GM18520 (cell line): ENCODE data around the gene SLC6A2.
"Not testable (repeated sequence)": the region's sequence is repeated elsewhere in the genome, so short reads cannot be mapped to it uniquely, and the experiment has no call there.

Experiments used
- ATAC-seq: cut with Tn5 transposase; IDR thresholded peaks from one replicate; pipeline ENCODE4 v1.9.1; 2021; ENCODE audit not compliant: unreplicated experiment

Gene SLC6A2

DNA sequence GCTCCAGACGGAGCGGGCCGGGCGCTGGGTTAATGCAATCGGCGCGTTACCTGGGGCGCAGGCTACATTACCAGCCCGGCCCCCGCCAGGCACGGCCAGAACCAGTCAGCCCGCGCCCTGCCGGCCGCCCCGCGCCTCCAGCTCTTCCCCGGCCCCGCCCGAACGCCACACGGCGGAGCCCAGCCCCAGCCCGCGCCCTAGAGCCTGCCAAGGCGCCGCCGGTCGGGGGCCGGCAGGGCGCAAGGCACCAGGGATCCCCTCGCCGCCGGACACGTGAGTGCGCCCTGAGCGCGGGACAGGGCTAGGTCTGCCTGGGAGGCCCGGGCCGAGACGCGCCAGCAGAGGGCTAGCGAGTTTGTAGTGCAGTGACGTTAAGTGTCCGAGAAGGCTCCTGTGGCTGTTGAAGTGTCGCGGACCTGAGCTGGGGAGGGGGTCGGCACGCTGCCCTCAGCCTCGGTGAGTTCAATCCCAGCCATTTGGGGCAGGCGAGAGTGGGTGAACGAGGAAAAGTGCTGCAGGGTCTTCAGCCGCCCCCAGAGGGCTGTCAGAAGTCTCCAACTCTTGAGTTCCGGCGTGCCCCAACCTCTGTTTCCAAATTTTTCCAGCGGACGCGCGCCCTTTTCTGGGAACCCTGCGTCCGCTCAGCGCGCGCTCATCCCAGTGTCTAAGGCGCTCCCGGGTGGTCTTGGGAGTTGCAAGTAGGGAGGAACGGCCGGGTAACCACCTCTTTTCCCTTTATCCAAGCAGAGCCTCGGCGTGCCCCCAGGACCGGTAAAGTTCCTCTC is at the start of gene SLC6A2:
SLC6A2 (plus strand) TSS at position 92 of the 785 bp plus-strand sequence. CDS start 707 bp downstream, outside the sequence.
- ATAC-seq, result no peak

- no peak for ATAC-seq
These were observed 42.0 kb upstream of the SLC6A2 start for GRCh38 chr16:55613613-55614335.

GRCh38 chr16:55615071-55615470 is 40.7 kb upstream of the SLC6A2 start:
- ATAC-seq, result no peak

- ATAC-seq, result not testable (repeated sequence)
These were observed 40.1 kb upstream of the SLC6A2 start for GRCh38 chr16:55615670-55616069.

- no peak for ATAC-seq
These were observed 34.0 kb upstream of the SLC6A2 start for GRCh38 chr16:55621771-55622170.

- ATAC-seq, result no peak
These were observed 33.5 kb upstream of the SLC6A2 start for GRCh38 chr16:55622272-55622671.

DNA sequence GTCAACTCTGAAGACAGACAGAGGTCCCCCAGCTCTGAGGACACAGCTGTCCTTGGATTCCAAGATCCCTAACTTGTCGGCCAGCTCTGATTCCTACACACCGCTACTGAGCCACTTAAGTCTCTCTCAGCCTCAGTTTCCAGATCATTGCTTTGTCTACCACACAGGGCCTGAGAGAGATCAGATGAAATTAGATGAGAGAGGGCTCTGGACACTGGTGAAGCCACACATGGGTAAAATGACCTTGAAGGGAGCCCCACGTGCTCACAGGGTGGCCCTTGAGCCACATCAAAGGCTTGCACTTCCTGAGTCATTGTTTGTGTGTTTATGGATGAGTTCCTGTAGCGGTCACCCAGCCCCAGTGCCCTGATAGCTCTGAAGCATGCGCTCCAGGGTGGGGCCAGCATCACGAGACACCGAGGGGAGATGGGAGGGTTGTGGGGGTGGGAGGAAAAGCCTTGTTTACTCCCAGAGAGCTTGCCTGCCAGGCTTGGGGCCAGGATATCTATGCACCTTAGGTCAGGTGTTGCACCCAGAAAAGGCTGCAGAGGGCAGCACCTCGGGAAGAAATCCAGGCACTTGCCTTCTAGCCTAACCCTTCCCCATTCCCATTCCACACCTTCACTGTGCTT is 32.7 kb upstream of the SLC6A2 start:
- no peak for ATAC-seq

DNA sequence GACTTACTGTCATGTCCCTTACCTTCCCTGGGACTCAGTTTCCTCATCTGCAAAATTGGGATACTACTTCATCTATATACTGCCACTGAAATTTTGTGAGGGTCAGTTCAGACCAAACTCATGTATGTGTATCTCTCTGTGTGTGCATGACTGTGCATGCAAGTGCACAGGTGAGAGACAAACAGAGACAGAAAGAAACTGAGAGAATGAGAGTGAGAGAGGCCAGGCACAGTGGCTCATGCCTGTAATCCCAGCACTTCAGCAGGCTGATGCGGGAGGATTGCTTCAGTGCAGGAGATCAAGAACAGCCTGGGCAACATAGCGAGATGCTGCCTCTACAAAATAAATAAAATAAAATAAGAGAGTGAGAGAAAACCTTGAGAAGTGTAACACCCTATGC is 32.1 kb upstream of the SLC6A2 start:
- ATAC-seq, result no peak

GRCh38 chr16:55624696-55625095 is 31.1 kb upstream of the SLC6A2 start:
- ATAC-seq, result no peak

DNA sequence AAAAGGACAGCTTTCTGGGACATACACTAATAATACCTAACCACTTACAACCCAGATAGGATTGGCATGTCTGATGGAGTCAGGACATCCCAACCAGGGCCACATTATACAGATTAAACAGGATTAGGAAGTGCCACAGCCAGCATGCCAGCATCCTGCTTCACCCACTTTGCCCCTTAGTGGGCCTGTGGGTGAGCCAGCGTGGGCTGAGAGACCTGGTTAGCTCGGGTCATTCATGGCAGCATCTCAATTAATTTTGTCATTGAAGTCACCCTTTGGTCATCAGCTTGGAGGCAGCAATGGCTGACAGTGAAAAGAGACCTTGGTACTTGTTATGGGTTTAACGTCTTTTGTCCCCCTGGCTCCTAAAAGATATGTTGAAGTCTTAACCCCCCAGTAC is 29.9 kb upstream of the SLC6A2 start:
- ATAC-seq, result no peak

DNA sequence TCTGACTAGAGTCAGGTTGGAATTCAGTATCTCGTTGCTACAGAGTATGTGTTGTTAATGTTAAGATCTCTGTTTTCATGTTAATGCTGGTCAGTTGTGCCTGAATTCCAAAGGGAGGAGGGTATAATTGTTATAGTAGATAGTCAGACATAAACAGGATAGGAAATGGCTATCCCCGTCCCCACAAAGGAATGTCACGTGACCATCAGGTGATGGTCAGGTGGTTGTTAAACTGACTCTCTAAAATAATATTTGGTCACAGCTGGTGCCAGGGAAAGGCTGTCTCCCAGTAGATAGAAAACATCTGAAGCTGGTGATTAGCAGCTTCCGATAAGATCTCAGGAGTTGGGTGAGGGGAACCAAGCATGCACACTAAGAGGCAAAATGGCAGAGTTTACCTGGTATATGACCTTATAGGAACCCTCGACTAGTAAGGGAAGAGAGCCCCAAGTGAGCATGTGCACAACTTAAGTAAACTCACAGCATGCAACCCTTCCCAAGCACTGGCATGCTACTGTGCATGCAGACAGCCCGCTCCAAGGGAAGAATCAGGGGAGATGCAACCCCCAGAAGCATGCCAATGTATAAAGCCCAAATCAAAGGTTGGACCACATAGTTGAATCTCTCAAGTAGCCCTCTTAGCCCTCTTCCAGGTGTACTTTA is 27.4 kb upstream of the SLC6A2 start:
- ATAC-seq, result no peak

DNA sequence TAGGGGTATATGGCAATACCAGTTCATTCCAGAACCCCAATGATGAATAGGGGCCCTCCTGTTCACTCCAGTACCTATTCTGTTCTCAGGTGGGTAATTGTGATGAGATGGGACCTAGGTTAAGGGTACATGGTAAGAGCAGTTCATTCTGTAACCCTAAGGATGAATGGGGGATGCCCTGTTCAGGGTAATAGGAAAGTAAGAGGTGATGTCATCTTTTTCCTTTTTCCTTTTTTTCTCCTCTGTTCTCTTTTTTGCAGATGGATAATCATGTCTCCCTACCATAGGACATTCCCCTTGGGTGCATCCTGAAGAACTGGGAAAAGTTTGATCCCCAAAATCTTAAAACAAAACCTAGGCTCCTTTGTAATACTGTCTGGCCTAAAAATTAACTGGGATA is 25.0 kb upstream of the SLC6A2 start:
- ATAC-seq, result no peak

DNA sequence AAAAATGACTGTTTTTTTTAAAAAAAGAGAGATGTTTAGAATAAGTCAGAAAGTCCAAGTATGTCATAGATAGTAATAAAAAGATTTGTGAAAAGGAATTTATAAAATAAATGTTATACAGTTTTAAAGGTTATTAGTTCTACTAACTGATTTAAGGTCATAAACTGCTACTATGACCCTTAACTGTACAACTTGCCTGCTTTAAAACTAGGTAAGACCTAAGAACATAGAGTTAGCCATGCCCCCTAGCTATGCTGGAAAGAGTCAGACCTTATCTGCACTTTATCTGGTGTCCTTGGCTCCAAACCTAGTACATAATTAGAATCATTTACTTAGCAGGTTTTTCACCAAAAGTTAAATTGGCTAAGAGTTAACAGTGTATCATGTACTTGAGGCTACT is 23.5 kb upstream of the SLC6A2 start:
- no peak for ATAC-seq

- ATAC-seq, result no peak
These were observed 21.6 kb upstream of the SLC6A2 start for GRCh38 chr16:55634193-55634592.

GRCh38 chr16:55638256-55638655 is 17.5 kb upstream of the SLC6A2 start:
- ATAC-seq, result no peak

GRCh38 chr16:55640701-55641327 is 15.0 kb upstream of the SLC6A2 start:
- no peak for ATAC-seq

GRCh38 chr16:55641430-55642056 is 14.2 kb upstream of the SLC6A2 start:
- no peak for ATAC-seq

- ATAC-seq, result no peak
These were observed 13.2 kb upstream of the SLC6A2 start for GRCh38 chr16:55642611-55643010.

DNA sequence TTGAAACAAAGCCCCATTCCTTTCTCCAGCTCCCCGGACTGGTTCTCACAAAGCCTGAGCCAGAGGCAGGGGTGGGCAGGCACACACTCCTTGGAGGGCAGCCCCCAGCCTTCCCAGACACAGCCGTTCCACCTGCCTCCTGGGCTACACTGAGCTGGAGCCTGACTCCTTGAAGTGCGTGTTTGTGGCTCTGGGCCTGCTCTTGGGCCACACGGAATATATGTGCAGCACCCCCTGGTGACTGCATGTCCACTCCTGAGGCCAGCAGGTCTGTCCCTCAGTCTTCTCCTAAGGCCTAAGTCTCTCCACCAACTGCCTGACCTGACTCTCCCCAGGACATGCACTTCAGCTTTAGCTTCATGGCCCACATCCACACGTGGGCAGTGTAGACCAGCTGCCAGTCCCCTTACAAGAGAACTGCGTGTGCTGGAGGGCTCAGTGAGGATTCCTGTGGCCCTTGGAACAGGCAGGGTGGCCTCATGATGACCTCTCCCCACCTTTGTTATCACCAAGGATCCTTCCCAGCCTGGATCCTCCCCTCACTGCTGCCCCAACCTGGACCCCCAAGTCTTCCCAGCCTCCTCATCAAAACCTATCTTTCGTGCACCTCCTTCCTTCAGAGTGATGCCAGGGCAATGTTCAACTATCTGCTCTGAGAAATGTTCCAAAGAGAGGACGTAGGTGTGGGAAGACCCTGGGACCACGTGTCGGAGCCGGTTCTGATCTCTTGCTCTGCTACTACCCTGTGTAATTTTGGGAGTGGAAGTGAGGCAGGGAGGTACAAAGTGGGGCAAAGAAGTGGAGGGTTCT is 12.4 kb upstream of the SLC6A2 start:
- ATAC-seq, result no peak

DNA sequence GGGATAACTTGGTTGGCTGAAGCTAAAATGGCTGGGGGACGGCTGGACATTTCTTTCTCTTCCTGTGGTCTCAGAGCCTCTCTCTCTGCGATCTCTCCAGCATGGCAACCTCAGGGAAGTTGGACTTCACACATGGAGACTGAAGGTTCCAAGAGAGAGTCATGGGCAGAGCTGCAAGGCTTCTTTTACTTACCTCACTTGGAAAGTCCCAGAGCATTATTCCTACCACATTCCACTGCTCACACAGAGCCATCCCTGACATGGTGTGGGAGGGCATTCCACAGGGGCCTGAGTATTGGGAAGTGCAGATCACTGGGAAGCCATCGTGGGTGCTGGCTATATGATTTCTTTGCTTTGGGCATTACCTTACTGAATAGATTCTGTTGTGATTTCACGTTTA is 9.8 kb upstream of the SLC6A2 start:
- no peak for ATAC-seq
